Activated CD4-positive, alpha-beta T cell treated with anti-CD3 and anti-CD28 coated beads, Interleukin-2, amount 10 ng/mL, durations not matched to agents 7 days and 5 days (primary cell): ENCODE measurements around the gene CLIC6. TPM values are rescaled to one million over a fixed set of nuclear protein-coding genes. Genes with fewer than 3 reads are reported as not detected.

Experiments used
- CTCF ChIA-PET: fragments of 350-600 bp; sonication (Branson Sonifier 250); formaldehyde crosslinking; loops from one replicate; lab custom pipeline; 2021; ENCODE audit warnings: antibody characterized with exemption; lab: Charles Lee
- POLR2A ChIA-PET: fragments of 350-600 bp; sonication (Branson Sonifier 250); formaldehyde crosslinking; loops from one replicate; lab custom pipeline; 2021; ENCODE audit warnings: antibody characterized with exemption; lab: Charles Lee
- DNase-seq: peaks from one replicate; pipeline ENCODE4 v3.0.0-alpha.2; 2020
- H3K27ac Mint-ChIP-seq: one replicate; pipeline ENCODE4 v1.8.0; 2021; ENCODE audit warnings: mild to moderate bottlenecking, moderate library complexity, mixed read lengths
- H3K27me3 Mint-ChIP-seq: one replicate; pipeline ENCODE4 v1.8.0; 2021; ENCODE audit warnings: mixed read lengths
- H3K36me3 Mint-ChIP-seq: one replicate; pipeline ENCODE4 v1.8.0; 2021; ENCODE audit warnings: low read depth, mixed read lengths
- H3K4me1 Mint-ChIP-seq: one replicate; pipeline ENCODE4 v1.8.0; 2021; ENCODE audit warnings: mixed read lengths
- H3K4me3 Mint-ChIP-seq: one replicate; pipeline ENCODE4 v1.8.0; 2021; ENCODE audit warnings: mild to moderate bottlenecking, moderate library complexity, mixed read lengths
- H3K9me3 Mint-ChIP-seq: one replicate; pipeline ENCODE4 v1.8.0; 2021; ENCODE audit warnings: mixed read lengths
- total RNA-seq, 2 experiments: library from RNA; stranded (reverse); gene quantifications; one replicate each; pipeline ENCODE4 v1.2.3, GENCODE V29; 2021

The CLIC6 gene
- total RNA-seq, 2 experiments from 2014 or later, result not detected

DNA sequence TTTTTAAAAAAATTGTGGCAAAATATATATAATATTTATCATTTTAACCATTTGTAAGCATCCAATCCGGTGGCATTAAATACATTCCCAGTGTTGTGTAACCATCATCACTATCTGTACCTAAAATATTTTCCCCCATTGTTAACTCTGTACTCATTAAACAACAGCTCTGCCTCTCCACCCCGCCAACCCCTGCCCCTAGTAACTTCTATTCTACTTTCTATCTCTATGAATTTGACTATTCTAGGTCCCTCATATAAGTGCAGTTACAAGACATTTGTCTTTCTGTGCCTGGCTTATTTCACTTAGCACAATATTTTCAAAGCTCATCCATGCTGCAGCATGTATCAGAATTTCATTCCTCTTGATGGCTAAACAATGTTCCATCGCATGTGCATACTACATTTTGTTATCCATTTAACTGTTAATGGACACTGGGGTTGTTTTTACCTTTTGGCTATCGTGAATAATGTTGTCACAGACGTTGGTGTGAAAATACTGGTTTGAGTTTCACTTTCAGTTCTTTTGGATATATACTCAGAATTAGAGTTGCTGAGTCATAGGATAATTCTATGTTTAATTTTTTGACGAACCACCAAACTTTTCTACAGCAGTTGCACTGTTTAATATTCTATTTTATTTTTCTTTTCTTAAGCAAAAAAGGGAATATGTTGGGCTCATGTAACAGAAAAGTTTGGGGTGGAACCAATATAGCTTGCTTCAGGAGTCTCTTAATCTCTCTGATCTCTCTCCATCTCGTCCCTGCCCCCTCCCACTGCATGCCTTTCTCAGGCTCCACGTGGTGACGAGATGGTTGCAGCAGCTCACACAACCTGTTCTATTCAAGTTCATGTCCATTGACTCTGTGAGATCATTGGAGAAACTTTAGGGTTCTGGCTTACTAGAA is 28.7 kb upstream of the CLIC6 start:
- CTCF ChIA-PET, result interaction anchor here (1.0 kb wide), 1 partner anchor 9 kb away, joined by 3 read pairs; no protein-coding TSS in a partner anchor
- Mint-ChIP-seq H3K4me3 (peak overlapping the region; percentile 44), H3K27ac (peak overlapping the region; percentile 87), H3K9me3 (peaks cover 9% of the 10 kb centered on the region), H3K36me3 (peaks cover 7% of the 10 kb centered on the region), H3K4me1 (peaks cover 38% of the 10 kb centered on the region), H3K27me3 (no peaks in the 10 kb centered on the region)
- DNase-seq, result peak; percentile 32
- POLR2A ChIA-PET, result interaction anchor here (0.5 kb wide), 1 partner anchor 8 kb away, joined by 3 read pairs; no protein-coding TSS in a partner anchor

GRCh38 chr21:34640858-34641257 is 27.9 kb upstream of the CLIC6 start:
- Mint-ChIP-seq H3K27me3 (no peaks in the 10 kb centered on the region), H3K4me1 (peaks cover 38% of the 10 kb centered on the region), H3K27ac (peak overlapping the region; percentile 87), H3K4me3 (no peak overlapping the region), H3K9me3 (peaks cover 9% of the 10 kb centered on the region), H3K36me3 (peaks cover 7% of the 10 kb centered on the region)
- CTCF ChIA-PET, result interaction anchor here (1.0 kb wide), 1 partner anchor 10 kb away, joined by 3 read pairs; no protein-coding TSS in a partner anchor
- no peak for DNase-seq
- POLR2A ChIA-PET, result interaction anchor here (0.5 kb wide), 1 partner anchor 9 kb away, joined by 3 read pairs; no protein-coding TSS in a partner anchor

GRCh38 chr21:34642211-34643075 is 26.4 kb upstream of the CLIC6 start:
- Mint-ChIP-seq H3K27ac (no peak overlapping the region), H3K27me3 (no peaks in the 10 kb centered on the region), H3K9me3 (peaks cover 9% of the 10 kb centered on the region), H3K4me1 (peaks cover 37% of the 10 kb centered on the region), H3K4me3 (no peak overlapping the region), H3K36me3 (peaks cover 7% of the 10 kb centered on the region)
- ChIA-PET CTCF (no interaction called here), POLR2A (no interaction called here)
- DNase-seq, result no peak

DNA sequence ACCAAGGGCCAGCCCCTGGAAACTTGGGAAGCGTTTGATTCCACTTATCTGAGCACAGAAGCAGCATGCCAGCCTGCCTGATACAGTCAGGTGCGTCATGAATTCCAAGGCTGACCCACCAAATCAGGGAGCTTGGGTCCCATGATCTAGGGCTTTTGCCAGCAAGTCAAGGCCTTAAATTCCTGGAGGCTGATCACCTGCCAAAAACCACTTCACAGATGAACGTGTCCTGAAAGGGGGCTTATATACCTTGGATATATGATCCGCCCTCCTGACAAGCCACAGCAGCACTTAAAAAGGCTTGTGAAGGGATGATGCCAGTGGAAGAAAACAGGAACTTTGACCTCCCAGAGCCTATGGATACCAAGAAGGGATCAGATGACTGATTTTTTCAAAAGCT is 24.0 kb upstream of the CLIC6 start:
- POLR2A ChIA-PET, result no interaction called here
- CTCF ChIA-PET, result no interaction called here
- Mint-ChIP-seq H3K27me3 (peaks cover 2% of the 10 kb centered on the region), H3K9me3 (peaks cover 6% of the 10 kb centered on the region), H3K4me1 (peaks cover 25% of the 10 kb centered on the region), H3K36me3 (peaks cover 4% of the 10 kb centered on the region), H3K4me3 (no peak overlapping the region), H3K27ac (no peak overlapping the region)
- no peak for DNase-seq

GRCh38 chr21:34647555-34647954 is 21.2 kb upstream of the CLIC6 start:
- H3K36me3 Mint-ChIP-seq, result no peaks in the 10 kb centered on the region
- H3K4me1 Mint-ChIP-seq, result peaks cover 6% of the 10 kb centered on the region
- CTCF ChIA-PET, result no interaction called here
- DNase-seq, result no peak
- H3K27ac Mint-ChIP-seq, result no peak overlapping the region
- H3K27me3 Mint-ChIP-seq, result peaks cover 9% of the 10 kb centered on the region
- H3K9me3 Mint-ChIP-seq, result peaks cover 3% of the 10 kb centered on the region
- POLR2A ChIA-PET, result no interaction called here
- H3K4me3 Mint-ChIP-seq, result no peak overlapping the region

DNA sequence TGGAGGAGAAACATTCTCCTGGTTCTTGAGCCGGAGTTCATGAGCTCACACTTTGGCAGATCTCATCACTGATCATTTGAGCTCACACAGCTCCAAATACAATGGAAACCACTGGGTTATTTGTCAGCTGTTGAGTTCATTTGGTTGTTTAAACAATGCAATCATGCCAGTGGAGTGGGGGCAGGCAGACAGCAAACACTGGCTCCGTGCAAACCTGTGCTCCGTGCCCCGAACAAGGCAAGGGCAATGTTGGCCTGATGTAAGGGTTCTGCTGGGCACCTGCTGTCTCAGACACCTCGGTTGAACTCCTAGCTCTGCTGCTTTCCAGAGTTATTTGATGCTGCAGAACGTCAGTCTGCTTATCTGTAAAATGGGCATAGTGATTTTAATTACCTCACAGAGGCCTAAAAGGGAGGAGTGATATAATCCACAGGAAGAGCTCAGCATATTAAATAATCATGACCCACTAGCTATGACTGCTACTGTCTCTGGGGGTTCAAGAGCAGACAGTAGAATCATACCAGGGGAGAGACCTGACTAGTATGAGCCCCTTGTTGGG is 20.0 kb upstream of the CLIC6 start:
- ChIA-PET POLR2A (interaction anchor here (0.6 kb wide), 1 partner anchor 865 kb away, joined by 12 read pairs; no protein-coding TSS in a partner anchor), CTCF (interaction anchor here (0.9 kb wide), 1 partner anchor 18 kb away, joined by 3 read pairs; no protein-coding TSS in a partner anchor)
- DNase-seq, result no peak
- peaks cover 5% of the 10 kb centered on the region for H3K9me3 Mint-ChIP-seq
- H3K4me1 Mint-ChIP-seq, result peaks cover 4% of the 10 kb centered on the region
- no peaks in the 10 kb centered on the region for H3K36me3 Mint-ChIP-seq
- no peak overlapping the region for H3K27ac Mint-ChIP-seq
- no peak overlapping the region for H3K4me3 Mint-ChIP-seq
- H3K27me3 Mint-ChIP-seq, result peaks cover 13% of the 10 kb centered on the region

DNA sequence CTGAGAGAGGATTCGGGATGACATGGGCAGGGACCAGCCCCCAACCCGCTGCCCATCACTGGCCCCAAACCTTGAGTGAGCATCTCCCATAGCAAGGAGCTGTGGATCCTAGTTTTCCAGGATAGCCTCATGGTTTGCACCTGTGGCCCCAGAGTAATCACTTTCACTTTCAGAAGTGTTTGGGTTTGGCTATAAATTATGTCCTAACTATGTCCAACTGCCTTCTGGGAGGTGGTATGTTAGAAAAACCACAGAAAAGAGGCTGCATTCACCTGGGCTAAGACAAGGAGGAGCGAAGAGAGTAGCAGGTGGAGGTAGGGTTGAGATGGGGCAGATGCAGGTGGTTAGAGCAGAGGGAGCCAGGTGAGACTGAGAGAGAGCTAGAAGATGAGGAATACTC is 19.4 kb upstream of the CLIC6 start:
- H3K4me3 Mint-ChIP-seq, result no peak overlapping the region
- peaks cover 4% of the 10 kb centered on the region for H3K4me1 Mint-ChIP-seq
- POLR2A ChIA-PET, result no interaction called here
- CTCF ChIA-PET, result interaction anchor here (0.9 kb wide), 1 partner anchor 17 kb away, joined by 3 read pairs; no protein-coding TSS in a partner anchor
- no peak overlapping the region for H3K27ac Mint-ChIP-seq
- no peaks in the 10 kb centered on the region for H3K36me3 Mint-ChIP-seq
- no peak for DNase-seq
- peaks cover 13% of the 10 kb centered on the region for H3K27me3 Mint-ChIP-seq
- peaks cover 5% of the 10 kb centered on the region for H3K9me3 Mint-ChIP-seq

GRCh38 chr21:34650861-34651431 is 17.8 kb upstream of the CLIC6 start:
- H3K9me3 Mint-ChIP-seq, result peaks cover 5% of the 10 kb centered on the region
- H3K27me3 Mint-ChIP-seq, result peaks cover 13% of the 10 kb centered on the region
- CTCF ChIA-PET, result interaction anchor here (1.1 to 1.4 kb wide), 2 partner anchors 10 to 16 kb away, joined by 3 read pairs; no protein-coding TSS in a partner anchor
- POLR2A ChIA-PET, result no interaction called here
- H3K4me1 Mint-ChIP-seq, result peaks cover 4% of the 10 kb centered on the region
- DNase-seq, result no peak
- no peak overlapping the region for H3K4me3 Mint-ChIP-seq
- no peaks in the 10 kb centered on the region for H3K36me3 Mint-ChIP-seq
- H3K27ac Mint-ChIP-seq, result no peak overlapping the region

GRCh38 chr21:34651642-34652041 is 17.2 kb upstream of the CLIC6 start:
- Mint-ChIP-seq H3K9me3 (peaks cover 5% of the 10 kb centered on the region), H3K4me1 (peaks cover 4% of the 10 kb centered on the region), H3K36me3 (no peaks in the 10 kb centered on the region), H3K27me3 (peaks cover 19% of the 10 kb centered on the region), H3K27ac (no peak overlapping the region), H3K4me3 (no peak overlapping the region)
- no peak for DNase-seq
- POLR2A ChIA-PET, result no interaction called here
- CTCF ChIA-PET, result interaction anchor here (1.1 to 1.4 kb wide), 2 partner anchors 9 to 15 kb away, joined by 3 read pairs; no protein-coding TSS in a partner anchor

DNA sequence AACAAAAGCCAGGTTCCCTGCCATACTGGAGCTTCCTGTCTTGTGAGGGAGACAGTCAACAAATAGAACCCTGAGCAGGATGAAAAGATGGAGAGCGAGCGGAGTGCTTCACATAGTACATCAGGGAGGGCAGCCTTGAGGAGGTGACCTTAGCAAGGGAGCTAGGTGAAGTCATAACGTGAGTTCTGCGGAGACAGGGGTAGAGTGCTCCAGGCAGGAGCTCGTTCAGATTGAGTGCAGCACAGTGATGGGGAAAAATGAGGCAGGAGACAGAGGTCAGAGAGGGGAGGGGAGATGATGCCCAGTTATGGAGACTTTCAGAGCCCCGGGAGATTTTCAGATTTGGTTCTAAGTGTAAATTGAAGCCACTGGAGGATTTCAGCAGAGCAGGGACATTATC is 15.3 kb upstream of the CLIC6 start:
- ChIA-PET CTCF (no interaction called here), POLR2A (no interaction called here)
- Mint-ChIP-seq H3K36me3 (no peaks in the 10 kb centered on the region), H3K27ac (no peak overlapping the region), H3K4me1 (peaks cover 4% of the 10 kb centered on the region), H3K27me3 (peaks cover 34% of the 10 kb centered on the region), H3K9me3 (peaks cover 7% of the 10 kb centered on the region), H3K4me3 (no peak overlapping the region)
- no peak for DNase-seq

GRCh38 chr21:34661848-34662247 is 6.9 kb upstream of the CLIC6 start:
- no peak for DNase-seq
- Mint-ChIP-seq H3K36me3 (peaks cover 5% of the 10 kb centered on the region), H3K27me3 (peaks cover 67% of the 10 kb centered on the region), H3K27ac (no peak overlapping the region), H3K9me3 (peaks cover 23% of the 10 kb centered on the region), H3K4me1 (no peaks in the 10 kb centered on the region), H3K4me3 (no peak overlapping the region)
- CTCF ChIA-PET, result no interaction called here
- POLR2A ChIA-PET, result no interaction called here

DNA sequence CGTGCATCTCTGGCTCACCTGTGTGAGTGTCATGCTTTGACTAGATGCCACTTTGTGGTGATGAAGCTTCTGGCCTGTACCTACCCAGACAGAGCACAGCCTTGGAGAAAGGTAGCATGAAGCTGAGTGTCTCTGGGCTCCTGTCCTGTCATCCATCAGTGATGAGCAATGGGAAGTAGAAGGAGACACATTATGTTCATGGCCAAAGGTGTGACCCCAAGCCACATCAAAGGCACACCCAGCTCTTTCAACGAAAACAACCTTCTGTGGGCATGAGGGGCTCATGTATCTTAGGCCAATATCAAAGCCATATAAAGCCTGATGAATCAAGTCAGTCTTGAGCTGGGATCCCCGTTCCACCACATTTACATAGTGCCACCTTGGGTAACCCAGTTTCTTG is 1.0 kb upstream of the CLIC6 start:
- no peak overlapping the region for H3K4me3 Mint-ChIP-seq
- POLR2A ChIA-PET, result no interaction called here

More for the DNA sequence above, 1.0 kb upstream of the CLIC6 start:
- CTCF ChIA-PET, result interaction anchor here (0.7 to 1.1 kb wide), 2 partner anchors 17 to 146 kb away, joined by 3 read pairs; no protein-coding TSS in a partner anchor
- no peaks in the 10 kb centered on the region for H3K9me3 Mint-ChIP-seq
- H3K36me3 Mint-ChIP-seq, result no peaks in the 10 kb centered on the region
- H3K27me3 Mint-ChIP-seq, result peaks cover 73% of the 10 kb centered on the region
- H3K4me1 Mint-ChIP-seq, result peaks cover 7% of the 10 kb centered on the region
- no peak overlapping the region for H3K27ac Mint-ChIP-seq
- DNase-seq, result no peak
